DMS153 treated with DMSO at 0.1 percent for 48 hours (cell line): ENCODE measurements around the gene KRT84.
A peak's percentile ranks its signal among the peaks of the same experiment; 100 is the strongest.
"Not testable (repeated sequence)": the region's sequence is repeated elsewhere in the genome, so short reads cannot be mapped to it uniquely, and the experiment has no call there.

Source experiments
- DNase-seq: peaks from one replicate; lab custom pipeline; 2025; ENCODE audit not compliant: unreplicated experiment; lab: John Stamatoyannopoulos, UW

Gene KRT84

DNA sequence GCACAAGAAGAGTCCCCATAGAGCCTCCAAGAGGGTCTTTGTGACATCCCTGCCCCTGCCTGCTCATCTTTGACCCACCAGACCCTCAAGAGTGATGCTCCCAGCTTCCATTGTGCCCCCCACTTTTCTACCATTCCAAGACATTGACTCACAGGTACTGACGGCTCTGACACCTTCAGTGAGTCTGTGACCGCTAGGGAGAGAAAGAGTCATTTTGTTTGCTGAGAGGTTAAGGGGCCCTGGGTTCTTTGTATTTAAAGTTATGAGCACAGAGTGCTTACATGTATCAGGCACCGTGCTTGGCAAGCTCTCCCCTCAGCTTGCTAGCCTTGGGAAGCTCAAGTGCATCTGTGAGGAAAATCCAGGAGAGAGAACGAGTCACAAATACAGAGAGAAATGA lies 27.8 kb upstream of the KRT84 start:
- no peak for DNase-seq

DNA sequence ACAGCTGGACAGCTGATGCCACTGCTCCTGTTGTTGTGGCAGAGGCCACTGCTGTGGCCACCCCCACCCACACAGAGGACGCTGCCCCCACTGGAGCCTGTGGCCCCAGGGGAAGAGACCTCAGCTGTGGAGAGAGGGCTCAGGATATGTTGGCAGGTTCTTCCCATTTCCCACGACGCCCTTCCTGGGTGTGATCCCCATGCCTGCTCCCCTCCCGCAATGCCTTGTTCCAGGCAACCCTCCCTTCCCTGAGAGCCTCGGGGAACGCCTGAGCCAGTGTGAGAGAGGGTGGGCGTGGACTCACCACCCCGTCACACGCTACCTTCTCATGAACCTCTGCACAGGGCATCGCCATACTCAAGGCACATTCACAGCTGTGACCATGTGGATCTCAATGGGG lies 26.4 kb upstream of the KRT84 start:
- no peak for DNase-seq

DNA sequence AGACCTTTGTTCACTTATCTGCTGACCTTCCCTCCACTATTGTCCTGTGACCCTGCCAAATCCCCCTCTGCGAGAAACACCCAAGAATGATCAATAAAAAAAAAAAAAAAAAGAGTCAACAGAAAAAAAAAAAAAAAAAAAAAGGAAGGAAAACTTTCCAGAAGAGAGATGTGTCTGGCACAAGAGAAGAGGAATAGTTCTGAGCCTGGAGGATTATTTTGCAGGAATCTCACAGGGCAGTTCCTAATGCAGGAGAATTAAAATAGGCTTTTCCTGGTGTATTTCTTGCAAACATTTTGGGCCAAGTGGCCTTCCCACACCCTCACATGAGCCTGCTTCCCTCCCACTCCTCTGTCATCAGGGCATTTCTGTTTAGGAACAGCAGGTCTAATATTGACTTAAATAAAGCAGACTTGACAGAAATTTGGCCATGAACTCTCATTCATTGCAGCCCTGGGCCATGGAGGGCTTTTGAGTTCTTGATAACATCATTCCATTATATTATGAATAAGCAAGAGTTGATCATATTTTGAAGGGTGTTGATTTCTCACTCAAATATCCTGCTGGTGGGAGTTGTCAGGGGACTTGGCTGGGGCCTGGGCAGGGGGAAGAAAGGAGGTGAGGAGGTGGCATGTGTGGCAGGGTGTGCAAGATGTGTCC lies 25.3 kb upstream of the KRT84 start:
- DNase-seq = not testable (repeated sequence)

DNA sequence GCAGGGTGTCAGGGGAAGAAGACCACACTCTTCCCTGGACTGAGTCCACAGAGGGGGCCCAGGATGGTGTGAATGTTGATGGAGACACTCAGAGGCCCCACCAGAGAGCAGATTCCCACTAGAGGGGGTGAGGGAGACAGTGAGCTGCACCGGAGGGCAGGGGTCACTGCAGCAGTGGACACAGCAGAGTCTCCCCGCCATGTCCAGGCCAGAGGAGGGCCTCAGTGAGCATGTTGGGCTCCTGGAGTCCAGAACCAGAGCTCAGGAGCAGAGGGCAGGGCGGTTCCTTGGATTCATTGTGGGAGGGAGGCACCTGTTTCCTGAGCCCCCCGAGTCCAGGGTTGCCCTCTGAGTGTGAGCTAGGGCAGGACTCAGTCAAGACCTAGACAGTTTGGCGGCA lies 22.5 kb upstream of the KRT84 start:
- DNase-seq = no peak

DNA sequence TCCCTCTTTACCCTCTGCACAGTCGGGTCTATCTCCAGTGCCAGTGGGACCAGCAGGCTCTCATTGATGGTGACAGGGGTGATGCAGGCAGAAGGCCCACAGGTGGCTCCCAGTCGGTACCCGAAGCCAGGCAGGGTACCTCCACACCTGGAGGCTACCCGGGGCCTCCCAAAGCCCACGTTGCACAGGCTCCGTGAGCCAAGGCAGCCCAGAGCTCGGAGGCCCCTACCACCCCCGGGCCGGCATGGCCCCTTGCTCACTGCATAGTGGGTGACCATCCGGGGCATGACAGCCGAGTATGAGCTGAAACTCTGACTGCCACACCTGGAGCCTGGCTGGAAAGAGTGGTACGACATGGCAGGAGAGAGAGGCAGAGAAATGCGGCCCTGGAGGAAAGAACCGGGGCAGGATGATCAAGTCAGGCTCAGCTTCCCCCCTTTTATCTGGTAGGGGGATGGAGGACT lies 20.5 kb upstream of the KRT84 start, which contains the start of gene KRT82:
Gene KRT82 (minus strand): TSS at position 414 of the 464 bp plus-strand sequence. CDS start 58 bp downstream, at position 356.
- DNase-seq = no peak

DNA sequence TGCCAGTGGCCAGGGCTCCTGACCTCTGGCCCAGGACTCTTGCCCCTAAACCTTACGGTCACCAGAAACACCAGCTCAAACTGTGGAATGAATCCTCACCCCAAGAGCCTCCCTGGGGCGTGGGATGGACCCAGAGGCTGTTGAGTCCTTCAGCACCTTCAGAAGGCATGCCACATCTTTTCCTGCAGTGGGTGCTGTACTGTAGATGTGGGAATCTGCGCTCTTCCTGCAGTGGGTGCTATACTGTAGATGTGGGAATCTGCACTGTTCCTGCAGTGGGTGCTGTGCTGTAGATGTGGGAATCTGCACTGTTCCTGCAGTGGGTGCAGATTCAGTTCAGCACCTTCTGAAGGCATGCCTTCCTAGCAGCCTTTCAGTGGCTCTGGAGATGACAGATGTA lies 19.5 kb upstream of the KRT84 start:
- DNase-seq = no peak

DNA sequence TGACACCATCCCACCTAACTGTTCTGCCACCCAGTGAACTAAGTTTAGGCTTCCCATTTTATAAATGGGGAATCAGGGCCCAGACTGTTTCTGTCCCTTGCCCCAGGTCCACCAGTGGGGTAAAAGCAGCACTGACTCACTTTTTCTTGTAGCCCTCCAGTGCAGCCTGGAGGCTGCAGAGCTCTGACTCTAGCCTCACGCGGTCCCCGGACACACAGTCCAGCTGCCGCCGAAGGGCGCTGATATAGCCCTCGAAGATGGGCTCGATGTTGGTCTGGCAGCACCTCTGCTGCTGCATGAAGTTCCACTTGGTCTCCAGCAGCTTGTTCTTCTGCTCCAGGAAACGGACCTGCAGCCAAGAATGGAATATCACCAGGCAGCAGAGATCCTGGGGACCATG lies 18.1 kb upstream of the KRT84 start:
- no peak for DNase-seq

DNA sequence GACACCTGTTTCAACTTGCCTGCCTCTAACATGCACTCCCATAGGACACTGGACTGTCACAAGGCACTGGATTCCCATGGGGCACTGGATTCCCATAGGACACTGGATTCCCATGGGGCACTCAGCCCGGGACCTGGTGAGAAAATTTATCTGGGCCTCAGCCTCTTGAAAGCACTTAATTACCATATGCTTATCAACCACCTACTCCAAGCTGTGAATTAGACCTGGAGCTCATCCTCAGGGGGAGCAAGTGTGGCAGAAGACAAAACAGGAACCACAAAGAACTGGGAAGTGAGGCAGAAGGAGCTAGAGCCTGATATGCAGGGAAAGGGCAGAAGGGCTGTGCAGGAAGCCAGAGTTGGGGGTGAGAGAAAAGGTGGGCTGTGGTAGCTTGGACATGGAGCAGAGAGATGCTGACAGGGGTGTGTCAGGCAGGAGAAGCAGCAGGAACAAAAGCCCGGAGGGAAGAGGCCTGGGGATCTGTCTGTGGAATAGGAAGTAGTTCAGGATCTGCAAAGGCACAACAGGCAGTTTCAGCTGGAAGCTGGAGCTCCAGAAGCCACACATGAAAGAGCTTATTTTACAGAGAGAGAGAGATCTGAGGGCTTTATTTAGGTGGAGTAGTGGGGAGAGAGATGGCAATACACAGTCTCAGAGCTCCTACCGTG lies 17.6 kb upstream of the KRT84 start:
- DNase-seq = peak; percentile 14

DNA sequence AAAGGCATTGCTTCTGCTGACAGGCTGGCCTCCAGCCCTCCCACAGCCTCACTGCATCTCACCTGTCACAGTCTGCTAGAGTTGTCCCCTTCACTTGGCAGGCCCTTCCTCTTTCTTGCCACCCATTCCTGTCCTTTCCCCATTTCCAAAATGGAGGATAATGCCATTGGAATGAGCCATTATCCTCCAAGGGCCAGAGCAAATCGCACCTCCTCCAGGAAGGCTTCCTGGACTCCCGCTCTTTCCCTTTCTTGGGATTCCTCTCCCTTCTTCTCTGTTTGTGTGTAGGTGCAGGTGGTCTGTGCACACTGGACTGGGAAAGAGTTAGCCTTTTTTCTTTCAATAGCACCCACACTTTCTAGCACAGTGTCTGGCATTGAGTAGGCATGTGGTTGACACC lies 16.9 kb upstream of the KRT84 start:
- DNase-seq = no peak

DNA sequence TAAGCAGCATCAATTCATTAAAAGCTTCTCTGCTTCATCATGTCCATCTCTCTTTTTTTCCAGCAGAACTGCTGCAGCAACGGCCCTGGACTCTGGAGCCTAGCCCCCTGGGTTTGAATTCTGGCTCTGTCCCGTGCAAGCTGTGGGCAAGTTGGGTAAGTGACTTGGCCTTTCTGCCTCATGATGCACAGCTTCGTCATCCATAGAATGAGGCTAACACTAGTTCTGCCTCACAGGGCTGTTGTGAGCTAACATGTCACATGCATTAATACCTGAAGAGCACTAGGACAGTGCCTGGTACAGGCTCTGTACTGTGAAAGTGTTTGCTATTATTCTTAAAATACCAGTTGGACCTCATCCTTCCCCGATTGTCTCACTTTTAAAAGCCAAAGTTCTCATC lies 16.5 kb upstream of the KRT84 start:
- no peak for DNase-seq

DNA sequence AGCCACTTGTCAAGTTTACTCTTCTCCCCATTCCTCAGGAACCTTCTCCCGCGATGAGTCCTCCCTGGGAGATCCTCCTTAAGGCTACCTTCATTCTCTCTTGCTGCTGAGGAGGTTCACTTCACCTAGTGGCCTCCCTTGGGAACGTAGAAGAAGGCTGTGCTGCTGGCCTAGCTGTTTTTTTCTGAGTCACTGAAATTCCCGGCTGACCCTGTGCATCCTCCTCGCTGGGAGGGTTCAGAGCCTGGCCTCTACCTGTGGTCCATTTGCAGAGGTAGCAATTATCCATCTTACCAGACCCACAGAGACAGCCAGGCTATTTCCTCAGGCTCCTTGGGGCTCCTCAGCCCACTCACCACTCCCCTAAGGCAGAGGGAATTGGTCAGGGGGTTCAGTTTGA lies 16.1 kb upstream of the KRT84 start:
- no peak for DNase-seq

DNA sequence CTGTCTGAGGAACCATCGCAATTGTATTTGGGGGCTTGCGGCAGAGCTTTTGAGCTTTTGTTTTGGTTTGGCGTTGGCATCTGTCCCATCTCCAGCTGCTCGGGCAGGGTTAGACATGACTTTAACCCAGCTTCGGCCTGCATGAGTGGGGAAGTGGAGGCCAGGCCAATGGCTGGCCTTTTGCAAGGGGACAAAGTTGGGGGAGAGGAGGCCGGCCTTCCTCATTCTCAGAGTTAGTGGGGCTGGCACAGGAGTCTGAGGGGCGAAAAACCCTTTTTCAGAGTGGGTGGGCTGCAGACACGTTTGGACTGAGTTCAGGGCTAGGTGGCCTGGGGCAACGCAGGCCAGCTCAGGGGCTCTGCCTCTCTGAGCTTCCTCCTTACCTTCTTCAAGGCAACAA lies 15.5 kb upstream of the KRT84 start:
- DNase-seq = no peak

DNA sequence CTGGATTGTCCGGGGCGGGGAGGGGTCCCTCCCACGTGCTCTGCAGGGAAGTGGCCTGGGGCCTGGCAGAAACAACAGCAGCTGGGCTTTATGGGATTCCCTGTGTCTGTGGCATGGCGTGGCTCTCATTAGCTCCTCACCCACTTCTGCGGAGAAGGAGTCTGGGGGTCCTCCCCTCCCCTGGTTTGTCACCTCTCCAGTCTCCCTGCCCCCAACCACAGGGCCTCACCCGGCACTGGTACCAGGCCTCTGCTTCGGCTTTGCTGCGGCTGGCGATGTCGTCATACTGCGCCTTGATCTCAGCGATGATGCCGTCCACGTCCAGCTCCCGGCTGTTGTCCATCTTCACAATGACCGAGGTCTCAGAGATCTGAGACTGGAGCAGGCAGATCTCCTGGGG lies 14.3 kb upstream of the KRT84 start:
- DNase-seq = no peak

DNA sequence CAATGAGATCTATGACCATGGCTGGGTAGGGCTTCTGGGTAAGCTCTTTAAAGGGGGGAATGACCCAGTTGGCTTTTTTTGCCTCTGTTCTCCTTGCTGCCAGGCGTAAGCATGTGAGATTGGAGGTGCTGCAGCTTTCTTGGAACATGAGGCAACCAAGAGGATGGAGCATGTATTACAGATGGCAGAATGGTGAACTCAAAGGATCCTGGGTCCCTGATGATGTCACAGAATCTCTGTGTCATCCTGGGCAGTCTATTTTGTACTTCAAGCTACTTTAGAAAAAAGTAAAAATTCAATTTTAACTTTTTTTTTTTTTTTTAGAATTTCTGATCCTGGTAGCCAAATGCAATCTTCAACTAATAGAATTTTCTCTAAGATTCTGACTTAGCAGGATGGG lies 12.7 kb upstream of the KRT84 start:
- DNase-seq = no peak

DNA sequence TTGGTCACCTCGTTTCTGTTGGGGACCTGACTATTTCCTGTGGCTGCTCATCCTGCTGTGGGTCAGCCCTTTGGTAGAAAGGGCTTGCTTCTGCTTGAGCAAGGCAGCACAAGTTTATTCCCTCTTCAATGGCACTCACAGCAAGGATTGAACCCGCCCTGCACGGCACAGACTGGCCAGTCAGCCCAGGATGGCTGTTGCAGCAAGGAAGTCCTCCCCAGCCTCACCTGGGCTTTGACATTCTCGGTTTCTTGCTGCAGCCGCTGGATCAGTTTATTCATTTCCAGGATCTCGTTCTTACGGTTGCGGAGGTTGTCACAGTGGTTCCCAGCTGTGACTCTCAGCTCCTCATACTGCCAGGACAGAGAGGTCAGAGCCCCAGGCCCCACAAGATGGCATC lies 11.2 kb upstream of the KRT84 start:
- no peak for DNase-seq

DNA sequence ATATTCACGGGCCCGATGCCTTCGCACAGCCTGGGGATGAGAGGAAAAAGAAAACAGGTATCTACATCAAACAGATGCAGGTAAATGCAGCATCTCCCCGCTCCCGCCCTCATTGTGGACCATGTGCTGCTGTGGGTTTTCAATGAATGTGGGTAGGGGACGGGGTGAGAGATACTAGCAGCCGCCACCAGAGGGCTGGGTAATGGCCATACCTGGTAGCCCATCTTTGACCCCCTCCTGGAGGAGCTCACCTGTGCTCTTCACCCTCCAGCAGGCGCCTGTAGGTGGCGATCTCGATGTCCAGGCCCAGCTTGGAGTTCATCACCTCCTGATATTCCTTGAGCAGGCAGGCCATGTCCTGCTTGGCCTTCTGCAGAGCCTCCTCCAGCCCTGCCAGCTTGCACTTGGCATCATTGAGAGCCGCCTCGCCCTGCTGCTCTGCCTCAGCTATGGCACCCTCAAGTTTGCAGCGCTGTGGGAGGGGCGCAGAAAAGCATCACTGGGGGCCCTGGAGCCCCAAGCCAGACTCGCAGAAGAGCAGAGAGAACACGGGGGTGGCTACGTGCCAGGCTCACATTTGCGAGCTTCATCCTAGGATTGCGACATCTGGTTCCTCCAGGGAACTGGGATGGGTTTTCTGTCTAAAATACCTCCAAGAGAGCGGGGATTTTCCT lies 10.4 kb upstream of the KRT84 start:
- peak; percentile 5 for DNase-seq

DNA sequence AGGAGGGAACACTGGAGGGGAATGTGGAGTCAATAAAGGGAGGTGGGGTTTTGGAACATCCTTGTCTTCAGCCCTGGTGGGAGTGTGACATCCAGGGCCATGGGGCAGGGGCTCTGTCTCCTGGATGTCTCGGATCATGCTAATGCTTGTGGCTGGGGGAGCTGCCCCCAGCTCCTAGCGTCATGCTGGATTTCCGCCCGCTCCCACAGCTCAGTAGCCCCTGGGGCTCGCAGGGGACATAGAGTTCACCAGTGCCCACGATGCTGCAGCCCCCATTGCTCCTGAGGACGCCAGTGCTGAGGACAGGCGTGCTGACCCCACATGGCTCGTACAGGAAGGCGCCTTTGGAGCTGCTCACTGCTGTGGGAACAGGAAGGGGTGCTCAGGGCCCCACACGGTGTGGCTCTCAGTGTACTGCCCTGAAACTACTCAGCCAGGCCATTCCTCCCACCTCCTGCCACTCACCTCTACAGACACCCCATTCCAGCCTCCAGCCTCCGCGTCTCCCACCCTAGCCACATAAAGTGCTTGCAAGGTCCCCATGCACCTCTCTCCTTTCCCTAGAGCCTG lies 9.5 kb upstream of the KRT84 start:
- DNase-seq = no peak

DNA sequence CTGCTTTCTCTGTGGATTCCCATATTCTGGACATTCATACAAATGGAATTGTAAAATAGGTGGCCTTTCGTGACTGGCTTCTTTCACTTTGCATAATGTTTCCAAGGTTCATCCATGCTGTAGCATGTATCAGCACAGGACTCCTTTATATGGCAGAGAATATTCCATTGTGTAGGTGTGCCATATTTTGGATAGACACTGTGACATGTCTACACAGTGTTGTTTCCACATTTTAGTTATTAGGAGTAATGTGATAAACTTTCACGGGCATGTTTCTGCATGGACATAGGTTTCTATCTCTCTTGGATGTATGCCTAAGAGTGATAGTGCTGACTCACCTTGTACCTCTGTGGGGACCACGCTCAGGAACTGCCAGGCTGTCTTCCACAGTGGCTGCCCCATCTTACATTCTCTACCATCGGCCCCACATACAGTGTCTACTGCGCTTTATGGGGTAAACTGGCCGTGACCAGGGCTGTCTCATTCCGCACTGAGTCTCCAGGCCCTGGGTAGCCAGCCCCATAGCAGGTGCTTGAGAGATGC lies 7.1 kb upstream of the KRT84 start:
- no peak for DNase-seq

DNA sequence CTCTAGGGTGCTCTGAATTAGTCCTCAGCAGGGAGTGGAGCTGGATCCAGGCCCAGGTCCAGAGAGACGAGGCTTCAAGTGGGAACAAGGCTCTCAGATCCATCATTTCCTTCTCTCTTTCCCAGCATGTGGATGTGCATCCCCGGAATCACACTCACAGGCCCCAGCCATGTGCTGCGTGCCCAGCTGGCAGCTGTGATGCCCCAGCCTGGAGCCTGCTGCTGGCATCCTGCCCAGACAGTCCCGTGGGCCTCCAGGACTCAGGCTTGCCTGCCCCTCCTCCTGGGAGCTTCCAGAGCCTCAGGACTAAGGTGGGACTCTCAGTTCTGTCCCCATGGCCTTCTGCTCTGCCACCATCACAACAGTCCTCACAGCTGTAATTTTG lies 6.2 kb upstream of the KRT84 start:
- peak; percentile 87 for DNase-seq

DNA sequence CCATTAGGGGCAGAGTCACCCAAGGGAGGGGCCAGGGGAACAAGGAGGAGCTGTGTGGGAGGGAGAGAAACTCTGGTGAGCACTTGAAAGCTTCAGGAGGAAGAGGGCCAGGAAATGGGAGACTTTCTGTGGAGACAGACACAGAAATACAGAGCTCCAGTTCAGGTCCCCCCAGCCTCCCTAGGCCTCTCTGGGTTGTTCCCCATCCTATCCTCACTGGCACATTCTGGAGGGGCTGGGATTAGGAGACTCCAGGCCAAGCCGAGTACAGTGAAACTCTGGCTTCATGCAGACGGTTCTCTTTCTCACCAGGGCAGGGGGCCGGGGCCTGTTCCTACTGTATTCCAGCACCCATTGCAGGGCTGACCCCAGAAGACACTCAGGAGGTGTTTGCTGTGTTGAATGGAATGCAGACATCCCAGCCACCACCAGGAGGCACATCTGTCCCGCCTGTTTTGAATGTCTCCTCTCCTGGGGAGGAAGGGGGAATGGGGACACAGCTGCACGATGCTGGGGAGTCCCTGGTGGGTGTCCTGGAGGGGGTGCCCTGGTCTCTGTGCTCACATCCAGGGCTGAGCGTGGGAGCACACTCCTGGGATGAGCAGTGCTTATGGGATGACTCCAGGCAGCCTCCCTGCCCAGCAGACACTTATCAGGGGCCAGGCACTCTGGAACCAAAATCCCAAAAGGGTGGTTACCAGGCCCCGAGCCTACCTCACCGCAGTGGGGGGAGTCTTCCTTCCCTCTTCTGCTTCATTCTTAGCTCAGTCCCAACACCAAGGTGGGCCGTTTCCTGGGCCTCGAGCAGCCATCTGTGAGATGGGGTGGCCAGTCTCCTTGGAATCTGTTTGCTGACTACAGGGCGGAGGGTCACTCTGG lies 5.5 kb upstream of the KRT84 start:
- DNase-seq = no peak
